T-cell (primary cell): ENCODE results near the gene SLC25A15. TPM values are rescaled to one million over a fixed set of nuclear protein-coding genes. Genes with fewer than 3 reads are reported as not detected.

ENCODE experiments used
- ATAC-seq, 4 experiments: fragments of 200-7000 bp in 3 of 4; fragments of 150-1000 bp in 1 of 4; cut with Tn5 transposase; replicated peaks in 1 of 4; 1 replicate in 3 of 4; 2 replicates in 1 of 4; pipeline ENCODE4 v1.10.0; 2021; ENCODE audit warnings: moderate library complexity in 3 of 4, mild to moderate bottlenecking in 2 of 4, moderate number of reproducible peaks in 1 of 4
- CTCF ChIA-PET, 2 donors: fragments of 300-600 bp; sonication (Branson Sonifier 250); formaldehyde crosslinking; loops; one replicate each; lab custom pipeline; 2022; ENCODE audit warnings: antibody characterized with exemption in 2 of 2; lab: Charles Lee
- POLR2A ChIA-PET, 2 donors: fragments of 300-600 bp; sonication (Branson Sonifier 250); formaldehyde crosslinking; loops; one replicate each; lab custom pipeline; 2022; ENCODE audit warnings: antibody characterized with exemption in 2 of 2; lab: Charles Lee
- DNase-seq, 35 experiments: peaks; one replicate each; pipeline versions ENCODE4 v3.0.0 to v3.0.0-alpha.2; 2013 to 2023
- H3K27ac ChIP-seq: one replicate; pipeline ENCODE4 v1.5.1; 2013; ENCODE audit warnings: low read length
- H3K27me3 ChIP-seq, 2 experiments: replicated peaks in 1 of 2; 1 replicate in 1 of 2; 2 replicates in 1 of 2; pipeline versions ENCODE4 v1.6.1 to v1.7.0; 2013; ENCODE audit warnings: low read length in 1 of 2, mixed read lengths in 1 of 2; ENCODE audit not compliant: control insufficient read depth in 2 of 2, insufficient read depth in 2 of 2; ENCODE audit errors: extremely low read depth in 1 of 2
- H3K36me3 ChIP-seq, 2 donors: 1 replicate in 1 of 2; 2 replicates in 1 of 2; pipeline versions ENCODE4 v1.6.1 to v1.7.0; 2013; ENCODE audit warnings: low read length in 1 of 2; ENCODE audit not compliant: control insufficient read depth in 2 of 2, insufficient read depth in 1 of 2; ENCODE audit errors: extremely low read depth in 1 of 2
- H3K4me1 ChIP-seq, 2 experiments: 1 replicate in 1 of 2; 2 replicates in 1 of 2; pipeline versions ENCODE4 v1.6.1 to v1.7.0; 2013; ENCODE audit warnings: low read length in 2 of 2, mixed read lengths in 1 of 2; ENCODE audit not compliant: insufficient read depth in 2 of 2, control insufficient read depth in 1 of 2; ENCODE audit errors: extremely low read depth in 1 of 2
- H3K4me3 ChIP-seq, 2 donors: 1 replicate in 1 of 2; 2 replicates in 1 of 2; pipeline versions ENCODE4 v1.5.1 to v1.7.0; 2013; ENCODE audit warnings: mild to moderate bottlenecking in 2 of 2, low read length in 1 of 2, moderate library complexity in 1 of 2; ENCODE audit not compliant: control insufficient read depth in 1 of 2; ENCODE audit errors: extremely low read depth in 1 of 2
- H3K9me3 ChIP-seq: 2 replicates; pipeline ENCODE4 v1.7.0; 2013
- H3K27ac Mint-ChIP-seq, 2 donors: one replicate each; pipeline ENCODE4 v1.8.0; 2020 to 2021; ENCODE audit warnings: mild to moderate bottlenecking in 2 of 2, mixed read lengths in 2 of 2
- H3K27me3 Mint-ChIP-seq, 2 donors: one replicate each; pipeline ENCODE4 v1.8.0; 2021 to 2022; ENCODE audit warnings: mixed read lengths in 2 of 2
- H3K36me3 Mint-ChIP-seq: one replicate; pipeline ENCODE4 v1.8.0; 2021; ENCODE audit warnings: mixed read lengths
- H3K4me1 Mint-ChIP-seq, 3 donors: one replicate each; pipeline ENCODE4 v1.8.0; 2020 to 2022; ENCODE audit warnings: mixed read lengths in 3 of 3, mild to moderate bottlenecking in 1 of 3
- H3K4me3 Mint-ChIP-seq, 3 donors: one replicate each; pipeline ENCODE4 v1.8.0; 2020 to 2022; ENCODE audit warnings: mild to moderate bottlenecking in 3 of 3, mixed read lengths in 3 of 3, moderate library complexity in 3 of 3
- H3K9me3 Mint-ChIP-seq, 3 donors: one replicate each; pipeline ENCODE4 v1.8.0; 2020 to 2022; ENCODE audit warnings: mixed read lengths in 3 of 3
- WGBS: methylation state at CpG from one replicate; pipeline ENCODE4 v1.1.5; 2013; ENCODE audit warnings: missing lambda C conversion rate; ENCODE audit not compliant: insufficient coverage; 5-methylcytosine and 5-hydroxymethylcytosine counted together
- total RNA-seq, 35 experiments: library from RNA in 6 of 35; stranded (reverse) in 6 of 35; fragments of 120-200 nt in 1 of 35; gene quantifications; one replicate each; pipeline versions ENCODE4 v1.2.1 to v1.2.4 and lab custom pipeline; 2013 to 2026

Gene SLC25A15
- total RNA-seq, 5 donors from 2014 or later (not counting 1 experiment from before 2014, with no cell fraction given), result 6.1 to 13.4 (median 10.2) TPM

DNA sequence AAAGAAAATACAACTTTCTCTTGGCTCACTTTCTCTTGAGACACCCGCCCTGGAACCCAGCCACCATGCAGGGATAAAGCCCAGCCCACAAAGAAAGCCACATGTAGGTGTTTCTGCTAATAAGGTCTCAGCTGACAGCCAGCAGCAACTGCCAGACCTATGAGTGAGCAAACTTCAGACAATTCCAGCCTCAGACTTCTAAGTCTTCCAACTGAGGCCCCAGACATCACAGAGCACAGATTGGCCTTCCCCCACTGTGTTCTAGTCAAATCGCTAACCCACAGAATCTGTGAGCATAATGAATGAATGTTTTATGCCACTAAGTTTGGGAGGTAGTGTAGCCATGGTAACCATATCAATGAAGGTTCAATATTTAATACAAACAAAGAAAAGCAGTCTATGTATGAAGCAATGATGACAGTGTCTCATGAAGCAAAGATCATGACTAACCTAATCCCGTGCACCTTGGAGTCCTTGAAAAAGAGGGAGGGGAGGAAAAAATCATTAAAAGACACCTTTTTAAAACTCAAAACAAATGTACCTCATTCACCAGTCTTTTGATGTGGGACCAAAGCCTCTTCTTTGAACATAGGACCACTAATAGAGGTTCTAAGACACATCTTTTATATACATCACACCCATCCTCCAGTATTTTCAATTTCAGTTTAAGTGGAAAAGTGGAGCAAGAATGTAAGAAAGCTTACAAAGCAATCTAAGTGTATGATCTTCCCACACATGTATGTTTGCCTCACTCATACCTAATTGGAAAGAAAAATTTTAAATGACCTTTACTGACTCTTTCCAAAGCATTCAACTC lies 24.6 kb upstream of the SLC25A15 start:
- peaks cover 0 to 38% of the 10 kb centered on the region in 2 donors for H3K36me3 ChIP-seq
- WGBS, result no CpG with 5 or more reads among the region's 3 CpGs
- ChIA-PET CTCF (no interaction called here), POLR2A (interaction anchor here in 1 of 2 donors (1.0 kb wide), 1 partner anchor 13 kb away, joined by 3 read pairs; no protein-coding TSS in a partner anchor)
- DNase-seq, result peak in 2 of 35 experiments; percentile 31 to 36
- peaks cover 6 to 9% of the 10 kb centered on the region in 2 experiments for H3K4me1 ChIP-seq
- no peaks in the 10 kb centered on the region for H3K9me3 ChIP-seq
- no peaks in the 10 kb centered on the region for H3K27me3 ChIP-seq
- Mint-ChIP-seq H3K36me3 (peaks cover 9% of the 10 kb centered on the region), H3K27me3 (no peaks in the 10 kb centered on the region), H3K27ac (peak overlapping the region; percentile 55 to 66), H3K4me1 (peaks cover 35 to 54% (median 52%) of the 10 kb centered on the region in 3 donors), H3K4me3 (no peak overlapping the region), H3K9me3 (no peaks in the 10 kb centered on the region)
- H3K4me3 ChIP-seq, result no peak overlapping the region
- peak in 2 of 4 experiments; percentile 35 to 86 for ATAC-seq
- no peak overlapping the region for H3K27ac ChIP-seq

DNA sequence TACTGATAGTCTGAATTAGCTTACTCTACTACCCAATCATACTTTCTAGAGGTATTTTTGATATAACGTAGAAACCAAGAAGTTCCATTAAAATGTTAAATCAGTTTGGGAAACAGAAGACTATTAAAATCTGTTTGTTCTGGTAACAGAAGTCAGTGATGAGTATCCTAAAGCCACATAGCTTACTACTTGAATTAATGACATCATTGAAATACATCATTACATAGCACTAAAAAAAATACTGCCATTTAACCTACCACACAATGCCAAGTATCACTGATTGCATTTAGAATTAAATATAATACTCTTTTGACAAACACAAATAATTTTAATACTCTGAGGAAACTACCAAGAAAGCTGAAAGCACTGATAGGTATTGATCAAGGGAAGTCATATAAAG lies 23.8 kb upstream of the SLC25A15 start:
- no peak overlapping the region for H3K27ac Mint-ChIP-seq
- H3K27me3 Mint-ChIP-seq, result no peaks in the 10 kb centered on the region
- H3K9me3 Mint-ChIP-seq, result no peaks in the 10 kb centered on the region
- no peak for DNase-seq
- H3K4me1 ChIP-seq, result peaks cover 13 to 16% of the 10 kb centered on the region in 2 experiments
- no peak for ATAC-seq
- H3K27me3 ChIP-seq, result no peaks in the 10 kb centered on the region
- ChIA-PET CTCF (interaction anchor here in 1 of 2 donors (0.5 kb wide), 1 partner anchor 82 kb away, joined by 4 read pairs; no protein-coding TSS in a partner anchor), POLR2A (interaction anchor here in 1 of 2 donors (1.0 kb wide), 1 partner anchor 12 kb away, joined by 3 read pairs; no protein-coding TSS in a partner anchor)
- peaks cover 0 to 30% of the 10 kb centered on the region in 2 donors for H3K36me3 ChIP-seq
- H3K4me1 Mint-ChIP-seq, result peaks cover 43 to 62% (median 58%) of the 10 kb centered on the region in 3 donors
- no peaks in the 10 kb centered on the region for H3K9me3 ChIP-seq
- no peak overlapping the region for H3K4me3 ChIP-seq
- H3K4me3 Mint-ChIP-seq, result no peak overlapping the region
- no peak overlapping the region for H3K27ac ChIP-seq
- WGBS, result no CpG with 5 or more reads among the region's 1 CpG
- peaks cover 8% of the 10 kb centered on the region for H3K36me3 Mint-ChIP-seq

DNA sequence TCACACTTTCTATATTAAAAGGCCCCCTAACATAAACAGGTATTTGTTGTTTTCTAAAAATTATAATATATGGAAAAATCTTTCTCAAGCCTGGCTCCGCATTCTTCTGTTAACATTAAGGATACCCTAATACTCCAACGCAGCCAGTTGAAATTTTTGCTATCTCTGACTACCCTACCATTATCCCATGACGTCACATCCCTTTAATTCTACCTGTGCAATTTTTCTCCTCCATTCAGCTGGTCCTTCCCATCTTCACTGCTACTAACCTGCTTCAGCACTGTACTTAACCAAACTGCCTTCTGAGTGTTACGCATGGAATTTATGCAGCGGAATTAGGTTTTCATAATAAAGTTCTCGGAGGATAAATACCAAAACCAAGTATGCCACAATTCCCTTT lies 19.4 kb upstream of the SLC25A15 start:
- Histone ChIP-seq H3K9me3 (no peaks in the 10 kb centered on the region), H3K36me3 (peaks cover 0 to 13% of the 10 kb centered on the region in 2 donors), H3K4me3 (peak overlapping the region; percentile 98 to 99), H3K27ac (no peak overlapping the region), H3K27me3 (no peaks in the 10 kb centered on the region), H3K4me1 (peaks cover 13 to 20% of the 10 kb centered on the region in 2 experiments)
- DNase-seq, result no peak
- Mint-ChIP-seq H3K27ac (peak overlapping the region; percentile 93 to 98), H3K4me1 (peaks cover 21 to 40% (median 37%) of the 10 kb centered on the region in 3 donors), H3K36me3 (no peaks in the 10 kb centered on the region), H3K4me3 (peak overlapping the region; percentile 90 to 99 (median 96)), H3K9me3 (no peaks in the 10 kb centered on the region), H3K27me3 (no peaks in the 10 kb centered on the region)
- POLR2A ChIA-PET, result no interaction called here
- CTCF ChIA-PET, result interaction anchor here (0.5 to 1.0 kb wide), 4 partner anchors 29 to 696 kb away, joined by 3 to 5 read pairs (median 4); no protein-coding TSS in a partner anchor
- ATAC-seq, result no peak
- 80% methylated on average over 6 of the region's 6 CpGs for WGBS

DNA sequence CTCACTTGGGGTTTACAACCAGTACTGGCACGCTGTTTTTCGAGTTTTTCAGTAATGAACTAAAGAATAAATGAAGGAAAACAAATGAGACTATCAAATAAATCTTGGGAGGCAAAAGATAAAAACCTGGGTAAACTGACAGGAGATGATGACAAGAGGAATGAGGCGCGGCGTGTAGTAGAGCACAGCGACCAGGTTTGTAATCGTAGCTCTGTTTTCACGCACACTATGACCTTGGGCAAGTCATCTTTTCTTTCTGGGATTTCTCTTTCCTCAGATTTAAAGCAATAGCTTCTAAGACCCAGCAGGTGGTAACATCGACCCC lies 18.8 kb upstream of the SLC25A15 start:
- ATAC-seq (no peak), DNase-seq (no peak)
- H3K27ac ChIP-seq, result peak overlapping the region; percentile 63
- peaks cover 13 to 20% of the 10 kb centered on the region in 2 experiments for H3K4me1 ChIP-seq
- H3K4me3 ChIP-seq, result peak overlapping the region; percentile 98 to 99
- no peaks in the 10 kb centered on the region for H3K9me3 Mint-ChIP-seq
- H3K36me3 Mint-ChIP-seq, result no peaks in the 10 kb centered on the region
- no peaks in the 10 kb centered on the region for H3K9me3 ChIP-seq
- peak overlapping the region; percentile 90 to 99 (median 96) for H3K4me3 Mint-ChIP-seq
- H3K36me3 ChIP-seq, result peaks cover 0 to 12% of the 10 kb centered on the region in 2 donors
- peak overlapping the region; percentile 93 to 98 for H3K27ac Mint-ChIP-seq
- CTCF ChIA-PET, result interaction anchor here (0.5 to 1.0 kb wide), 4 partner anchors 28 to 696 kb away, joined by 3 to 5 read pairs (median 4); no protein-coding TSS in a partner anchor
- no peaks in the 10 kb centered on the region for H3K27me3 Mint-ChIP-seq
- 2% methylated on average over 9 of the region's 9 CpGs for WGBS
- peaks cover 22 to 39% (median 35%) of the 10 kb centered on the region in 3 donors for H3K4me1 Mint-ChIP-seq
- POLR2A ChIA-PET, result interaction anchor here in 1 of 2 donors (0.5 to 0.7 kb wide), 2 partner anchors 291 to 848 kb away, joined by 3 read pairs; partner anchors contain the start of gene WBP4
- H3K27me3 ChIP-seq, result no peaks in the 10 kb centered on the region

- H3K9me3 ChIP-seq, result no peaks in the 10 kb centered on the region
- H3K4me1 ChIP-seq, result peaks cover 16 to 24% of the 10 kb centered on the region in 2 experiments
- under 1% methylated on average over 45 of the region's 52 CpGs for WGBS
- H3K27ac ChIP-seq, result peak within 1 kb of the TSS; percentile 63
- CTCF ChIA-PET, result interaction anchor here (0.6 to 1.0 kb wide), 3 partner anchors 43 to 150 kb away, joined by 3 to 5 read pairs (median 3); no protein-coding TSS in a partner anchor
- POLR2A ChIA-PET, result interaction anchor here (0.5 to 0.7 kb wide), 5 partner anchors 111 to 849 kb away, joined by 3 to 13 read pairs (median 3); partner anchors contain the start of gene WBP4 (in 1 of the 2)
- peak within 1 kb of the TSS; percentile 98 to 99 for H3K4me3 ChIP-seq
- Mint-ChIP-seq H3K4me1 (peaks cover 27 to 39% (median 36%) of the 10 kb centered on the region in 3 donors), H3K27ac (peak within 1 kb of the TSS; percentile 93 to 98), H3K4me3 (peak within 1 kb of the TSS; percentile 90 to 99 (median 96)), H3K9me3 (no peaks in the 10 kb centered on the region), H3K27me3 (no peaks in the 10 kb centered on the region), H3K36me3 (no peaks in the 10 kb centered on the region)
- H3K27me3 ChIP-seq, result no peaks in the 10 kb centered on the region
- H3K36me3 ChIP-seq, result peaks cover 0 to 9% of the 10 kb centered on the region in 2 donors
- DNase-seq (peak; percentile 84 to 95 (median 92)), ATAC-seq (peak; percentile 95 to 99 (median 98))
Observed at GRCh38 chr13:40770934-40771618, 18.3 kb upstream of the SLC25A15 start, which contains the start of gene MRPS31. Gene MRPS31 (minus strand): TSS chr13:40771190. CDS start chr13:40771136, 54 bp downstream.
